ENCODE measurements around the gene TMEM248. TPM values are rescaled to one million over a fixed set of nuclear protein-coding genes. Genes with fewer than 3 reads are reported as not detected.

Gene TMEM248
- total and polyA plus RNA-seq, 2 experiments from 2014 or later: 40.2 to 73.7 TPM

DNA sequence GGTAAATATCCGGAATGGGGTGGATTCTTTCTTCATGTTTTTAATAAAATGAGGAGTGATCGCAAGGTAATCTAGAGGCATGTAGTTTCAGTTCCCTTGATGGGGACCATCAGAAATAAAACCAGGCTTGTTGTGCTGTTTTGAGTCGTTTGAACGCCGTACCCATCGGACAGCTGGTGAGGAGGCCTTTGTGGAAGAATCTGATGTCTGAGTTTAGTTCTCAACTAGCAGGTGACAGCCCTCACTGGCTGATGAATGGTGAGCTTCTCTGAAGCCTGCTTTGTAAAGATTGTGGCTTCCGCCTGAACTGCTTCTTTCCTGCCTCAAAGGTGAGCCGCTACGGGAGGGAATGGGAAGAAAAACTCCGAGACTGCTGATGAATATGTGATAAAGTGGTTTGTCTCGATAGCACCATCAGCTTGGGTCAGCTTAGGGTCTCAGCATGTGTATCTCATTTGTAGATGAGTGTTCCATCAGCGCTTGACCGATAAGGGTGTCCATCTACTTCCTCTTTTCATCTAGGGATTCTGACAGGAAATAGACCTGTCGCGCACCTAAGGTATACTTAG, 977 bp downstream of the TMEM248 start:
- Histone ChIP-seq H3K27ac (ENCODE audit: low read depth) (peak overlapping the region; percentile 42; the same call in 1 of the 2 replicates), H3K9me2 (ENCODE audit: insufficient read depth) (no peaks in the 10 kb centered on the region), H4K20me1 (replicated peaks; ENCODE audit: insufficient read depth) (peaks cover 11% of the 10 kb centered on the region), H3K27me3 (ENCODE audit: insufficient read depth) (no peaks in the 10 kb centered on the region), H2AFZ (peak overlapping the region; percentile 85; the same call in 1 of the 2 replicates), H3F3A (replicated peaks; ENCODE audit: low read depth) (peaks cover 7% of the 10 kb centered on the region; the same call in 1 of the 2 replicates), H3K4me1 (ENCODE audit: insufficient read depth) (peaks cover 8% of the 10 kb centered on the region), H3K36me3 (ENCODE audit: insufficient read depth) (no peaks in the 10 kb centered on the region), H3K79me2 (replicated peaks; ENCODE audit: insufficient read depth) (peaks cover 65% of the 10 kb centered on the region), H3K4me3 (peak overlapping the region; percentile 81), H3K4me2 (peak overlapping the region; percentile 96)
- Mint-ChIP-seq H3K27me3 (ENCODE audit: insufficient read depth, low read depth, poor library complexity) (no peaks in the 10 kb centered on the region), H3K4me3 (peak overlapping the region; percentile 85), H3K4me1 (peaks cover 11% of the 10 kb centered on the region; the same call in 2 of the 3 replicates), H3K36me3 (ENCODE audit: low read depth) (peaks cover 4% of the 10 kb centered on the region; the same call in 2 of the 3 replicates), H3K9me3 (0 out of 3 replicates have a peak, but pooled peaks cover 3% of the 10 kb centered on the region), H3K27ac (peak overlapping the region; percentile 50)
- TF ChIP-seq EZH2phosphoT487 (IDR thresholded peaks at IDR 0.05; ENCODE audit: unreplicated experiment) (no peak), ZNF114 (CRISPR knock-in tag; IDR thresholded peaks at IDR 0.05) (no peak)
- ATAC-seq (peak; percentile 19), DNase-seq (ENCODE audit: low spot score) (peak; percentile 25)

DNA sequence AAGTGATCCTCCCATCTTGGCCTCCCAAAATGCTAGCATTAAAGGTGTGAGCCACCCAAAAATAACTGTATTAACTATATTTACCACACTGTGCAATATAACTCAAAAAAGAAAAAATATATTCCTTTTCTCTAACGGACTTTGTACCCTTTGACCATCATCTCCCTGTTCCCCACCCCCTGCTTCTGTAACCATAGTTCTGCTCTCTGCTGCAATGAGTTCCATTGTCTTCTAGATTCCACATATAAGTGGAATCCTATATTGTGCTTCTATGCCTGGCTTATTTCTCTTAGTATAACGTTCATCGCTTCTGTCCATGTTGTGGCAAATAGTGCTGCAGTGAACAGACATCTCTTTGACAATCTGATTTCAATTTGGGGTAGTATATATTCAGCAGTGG, 4.2 kb downstream of the TMEM248 start:
- peaks cover 33% of the 10 kb centered on the region for H4K20me1 ChIP-seq (replicated peaks; ENCODE audit: insufficient read depth)
- no peak overlapping the region for H3K4me3 Mint-ChIP-seq
- 0 out of 3 replicates have a peak, but pooled peaks cover 3% of the 10 kb centered on the region for H3K9me3 Mint-ChIP-seq
- H3K36me3 Mint-ChIP-seq (ENCODE audit: low read depth): peaks cover 9% of the 10 kb centered on the region
- no peaks in the 10 kb centered on the region for H3K9me2 ChIP-seq (ENCODE audit: insufficient read depth)
- TF ChIP-seq STAT1 (IDR thresholded peaks at IDR 0.05; ENCODE audit: unreplicated experiment) (no peak), POLR2AphosphoS5 (IDR thresholded peaks at IDR 0.05; ENCODE audit: low read depth) (no peak), ZNF331 (CRISPR knock-in tag; IDR thresholded peaks at IDR 0.05; ENCODE audit: low read depth) (no peak), NANOG (IDR thresholded peaks at IDR 0.05; ENCODE audit: borderline replicate concordance) (no peak)
- TF ChIP-seq, protein P1, sequence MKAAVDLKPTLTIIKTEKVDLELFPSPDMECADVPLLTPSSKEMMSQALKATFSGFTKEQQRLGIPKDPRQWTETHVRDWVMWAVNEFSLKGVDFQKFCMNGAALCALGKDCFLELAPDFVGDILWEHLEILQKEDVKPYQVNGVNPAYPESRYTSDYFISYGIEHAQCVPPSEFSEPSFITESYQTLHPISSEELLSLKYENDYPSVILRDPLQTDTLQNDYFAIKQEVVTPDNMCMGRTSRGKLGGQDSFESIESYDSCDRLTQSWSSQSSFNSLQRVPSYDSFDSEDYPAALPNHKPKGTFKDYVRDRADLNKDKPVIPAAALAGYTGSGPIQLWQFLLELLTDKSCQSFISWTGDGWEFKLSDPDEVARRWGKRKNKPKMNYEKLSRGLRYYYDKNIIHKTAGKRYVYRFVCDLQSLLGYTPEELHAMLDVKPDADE (IDR thresholded peaks at IDR 0.05): no peak
- TF ChIP-seq, protein P2, sequence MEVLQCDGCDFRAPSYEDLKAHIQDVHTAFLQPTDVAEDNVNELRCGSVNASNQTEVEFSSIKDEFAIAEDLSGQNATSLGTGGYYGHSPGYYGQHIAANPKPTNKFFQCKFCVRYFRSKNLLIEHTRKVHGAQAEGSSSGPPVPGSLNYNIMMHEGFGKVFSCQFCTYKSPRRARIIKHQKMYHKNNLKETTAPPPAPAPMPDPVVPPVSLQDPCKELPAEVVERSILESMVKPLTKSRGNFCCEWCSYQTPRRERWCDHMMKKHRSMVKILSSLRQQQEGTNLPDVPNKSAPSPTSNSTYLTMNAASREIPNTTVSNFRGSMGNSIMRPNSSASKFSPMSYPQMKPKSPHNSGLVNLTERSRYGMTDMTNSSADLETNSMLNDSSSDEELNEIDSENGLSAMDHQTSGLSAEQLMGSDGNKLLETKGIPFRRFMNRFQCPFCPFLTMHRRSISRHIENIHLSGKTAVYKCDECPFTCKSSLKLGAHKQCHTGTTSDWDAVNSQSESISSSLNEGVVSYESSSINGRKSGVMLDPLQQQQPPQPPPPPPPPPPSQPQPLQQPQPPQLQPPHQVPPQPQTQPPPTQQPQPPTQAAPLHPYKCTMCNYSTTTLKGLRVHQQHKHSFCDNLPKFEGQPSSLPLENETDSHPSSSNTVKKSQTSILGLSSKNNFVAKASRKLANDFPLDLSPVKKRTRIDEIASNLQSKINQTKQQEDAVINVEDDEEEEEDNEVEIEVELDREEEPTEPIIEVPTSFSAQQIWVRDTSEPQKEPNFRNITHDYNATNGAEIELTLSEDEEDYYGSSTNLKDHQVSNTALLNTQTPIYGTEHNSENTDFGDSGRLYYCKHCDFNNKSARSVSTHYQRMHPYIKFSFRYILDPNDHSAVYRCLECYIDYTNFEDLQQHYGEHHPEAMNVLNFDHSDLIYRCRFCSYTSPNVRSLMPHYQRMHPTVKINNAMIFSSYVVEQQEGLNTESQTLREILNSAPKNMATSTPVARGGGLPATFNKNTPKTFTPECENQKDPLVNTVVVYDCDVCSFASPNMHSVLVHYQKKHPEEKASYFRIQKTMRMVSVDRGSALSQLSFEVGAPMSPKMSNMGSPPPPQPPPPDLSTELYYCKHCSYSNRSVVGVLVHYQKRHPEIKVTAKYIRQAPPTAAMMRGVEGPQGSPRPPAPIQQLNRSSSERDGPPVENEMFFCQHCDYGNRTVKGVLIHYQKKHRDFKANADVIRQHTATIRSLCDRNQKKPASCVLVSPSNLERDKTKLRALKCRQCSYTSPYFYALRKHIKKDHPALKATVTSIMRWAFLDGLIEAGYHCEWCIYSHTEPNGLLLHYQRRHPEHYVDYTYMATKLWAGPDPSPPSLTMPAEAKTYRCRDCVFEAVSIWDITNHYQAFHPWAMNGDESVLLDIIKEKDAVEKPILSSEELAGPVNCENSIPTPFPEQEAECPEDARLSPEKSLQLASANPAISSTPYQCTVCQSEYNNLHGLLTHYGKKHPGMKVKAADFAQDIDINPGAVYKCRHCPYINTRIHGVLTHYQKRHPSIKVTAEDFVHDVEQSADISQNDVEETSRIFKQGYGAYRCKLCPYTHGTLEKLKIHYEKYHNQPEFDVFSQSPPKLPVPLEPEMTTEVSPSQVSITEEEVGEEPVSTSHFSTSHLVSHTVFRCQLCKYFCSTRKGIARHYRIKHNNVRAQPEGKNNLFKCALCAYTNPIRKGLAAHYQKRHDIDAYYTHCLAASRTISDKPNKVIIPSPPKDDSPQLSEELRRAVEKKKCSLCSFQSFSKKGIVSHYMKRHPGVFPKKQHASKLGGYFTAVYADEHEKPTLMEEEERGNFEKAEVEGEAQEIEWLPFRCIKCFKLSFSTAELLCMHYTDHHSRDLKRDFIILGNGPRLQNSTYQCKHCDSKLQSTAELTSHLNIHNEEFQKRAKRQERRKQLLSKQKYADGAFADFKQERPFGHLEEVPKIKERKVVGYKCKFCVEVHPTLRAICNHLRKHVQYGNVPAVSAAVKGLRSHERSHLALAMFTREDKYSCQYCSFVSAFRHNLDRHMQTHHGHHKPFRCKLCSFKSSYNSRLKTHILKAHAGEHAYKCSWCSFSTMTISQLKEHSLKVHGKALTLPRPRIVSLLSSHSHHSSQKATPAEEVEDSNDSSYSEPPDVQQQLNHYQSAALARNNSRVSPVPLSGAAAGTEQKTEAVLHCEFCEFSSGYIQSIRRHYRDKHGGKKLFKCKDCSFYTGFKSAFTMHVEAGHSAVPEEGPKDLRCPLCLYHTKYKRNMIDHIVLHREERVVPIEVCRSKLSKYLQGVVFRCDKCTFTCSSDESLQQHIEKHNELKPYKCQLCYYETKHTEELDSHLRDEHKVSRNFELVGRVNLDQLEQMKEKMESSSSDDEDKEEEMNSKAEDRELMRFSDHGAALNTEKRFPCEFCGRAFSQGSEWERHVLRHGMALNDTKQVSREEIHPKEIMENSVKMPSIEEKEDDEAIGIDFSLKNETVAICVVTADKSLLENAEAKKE (CRISPR knock-in tag; IDR thresholded peaks at IDR 0.05): no peak
- no peak overlapping the region for H2AFZ ChIP-seq
- H3K36me3 ChIP-seq (ENCODE audit: insufficient read depth): no peaks in the 10 kb centered on the region
- peaks cover 97% of the 10 kb centered on the region for H3K79me2 ChIP-seq (replicated peaks; ENCODE audit: insufficient read depth)
- no peak overlapping the region for H3K4me2 ChIP-seq
- no peak overlapping the region for H3K4me3 ChIP-seq
- H3K4me1 ChIP-seq (ENCODE audit: insufficient read depth): peaks cover 8% of the 10 kb centered on the region
- H3K4me1 Mint-ChIP-seq: peaks cover 25% of the 10 kb centered on the region
- ATAC-seq (no peak), DNase-seq (ENCODE audit: low spot score) (no peak)
- no peak overlapping the region for H3K27ac Mint-ChIP-seq
- no peak overlapping the region for H3K27ac ChIP-seq (ENCODE audit: low read depth)
- peaks cover 7% of the 10 kb centered on the region; the same call in 1 of the 2 replicates for H3F3A ChIP-seq (replicated peaks; ENCODE audit: low read depth)
- H3K27me3 Mint-ChIP-seq (ENCODE audit: insufficient read depth, low read depth, poor library complexity): peaks cover 8% of the 10 kb centered on the region
- H3K27me3 ChIP-seq (ENCODE audit: insufficient read depth): no peaks in the 10 kb centered on the region
